ENCODE data around the gene KREMEN1.

Gene KREMEN1

DNA sequence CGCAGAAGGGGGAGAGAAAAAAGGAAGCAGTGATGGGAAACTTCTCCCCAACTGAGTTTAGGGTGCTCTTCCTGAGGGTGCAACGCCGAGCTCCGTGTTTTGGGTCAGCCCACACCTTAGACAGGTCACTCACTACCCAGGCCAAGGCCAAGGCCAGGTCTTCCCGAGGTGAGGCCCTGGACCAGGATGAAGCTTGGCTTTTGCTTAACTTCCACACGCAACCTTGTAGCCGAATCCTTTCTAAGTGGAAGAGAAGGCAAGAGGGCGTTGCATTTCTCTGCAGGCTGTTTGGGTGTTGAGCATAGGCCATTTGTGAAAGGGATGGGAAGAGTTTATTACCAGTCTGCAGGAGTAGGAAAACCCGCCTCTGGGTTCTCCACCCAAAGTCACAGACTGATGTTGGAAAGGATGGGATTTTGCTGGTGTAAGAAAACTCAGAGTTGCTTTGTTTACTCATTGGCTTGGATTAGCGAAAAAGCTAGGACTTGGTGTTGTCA lies 1.5 kb downstream of the KREMEN1 start:
- no peak for DNase-seq (ENCODE audit: low read depth in 1 of 2, low spot score in 1 of 2)
- Histone ChIP-seq H3K27me3 (ENCODE audit: insufficient read depth, poor library complexity, severe bottlenecking) (peaks cover 53% of the 10 kb centered on the region), H3K4me3 (replicated peaks; ENCODE audit: insufficient read depth, low read length) (no peak overlapping the region), H3K27ac (replicated peaks) (no peak overlapping the region)
- no peak for TF ChIP-seq GABPA (IDR thresholded peaks at IDR 0.05; ENCODE audit: low read depth)
- TF ChIP-seq POLR2AphosphoS5 (IDR thresholded peaks at IDR 0.05; ENCODE audit: low read depth): no peak
- TF ChIP-seq, protein P1, sequence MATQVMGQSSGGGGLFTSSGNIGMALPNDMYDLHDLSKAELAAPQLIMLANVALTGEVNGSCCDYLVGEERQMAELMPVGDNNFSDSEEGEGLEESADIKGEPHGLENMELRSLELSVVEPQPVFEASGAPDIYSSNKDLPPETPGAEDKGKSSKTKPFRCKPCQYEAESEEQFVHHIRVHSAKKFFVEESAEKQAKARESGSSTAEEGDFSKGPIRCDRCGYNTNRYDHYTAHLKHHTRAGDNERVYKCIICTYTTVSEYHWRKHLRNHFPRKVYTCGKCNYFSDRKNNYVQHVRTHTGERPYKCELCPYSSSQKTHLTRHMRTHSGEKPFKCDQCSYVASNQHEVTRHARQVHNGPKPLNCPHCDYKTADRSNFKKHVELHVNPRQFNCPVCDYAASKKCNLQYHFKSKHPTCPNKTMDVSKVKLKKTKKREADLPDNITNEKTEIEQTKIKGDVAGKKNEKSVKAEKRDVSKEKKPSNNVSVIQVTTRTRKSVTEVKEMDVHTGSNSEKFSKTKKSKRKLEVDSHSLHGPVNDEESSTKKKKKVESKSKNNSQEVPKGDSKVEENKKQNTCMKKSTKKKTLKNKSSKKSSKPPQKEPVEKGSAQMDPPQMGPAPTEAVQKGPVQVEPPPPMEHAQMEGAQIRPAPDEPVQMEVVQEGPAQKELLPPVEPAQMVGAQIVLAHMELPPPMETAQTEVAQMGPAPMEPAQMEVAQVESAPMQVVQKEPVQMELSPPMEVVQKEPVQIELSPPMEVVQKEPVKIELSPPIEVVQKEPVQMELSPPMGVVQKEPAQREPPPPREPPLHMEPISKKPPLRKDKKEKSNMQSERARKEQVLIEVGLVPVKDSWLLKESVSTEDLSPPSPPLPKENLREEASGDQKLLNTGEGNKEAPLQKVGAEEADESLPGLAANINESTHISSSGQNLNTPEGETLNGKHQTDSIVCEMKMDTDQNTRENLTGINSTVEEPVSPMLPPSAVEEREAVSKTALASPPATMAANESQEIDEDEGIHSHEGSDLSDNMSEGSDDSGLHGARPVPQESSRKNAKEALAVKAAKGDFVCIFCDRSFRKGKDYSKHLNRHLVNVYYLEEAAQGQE (IDR thresholded peaks at IDR 0.05; ENCODE audit: insufficient replicate concordance, low read depth): no peak
- TF ChIP-seq SPI1 (IDR thresholded peaks at IDR 0.05; ENCODE audit: borderline replicate concordance, low read depth): no peak
- TF ChIP-seq, protein P2, sequence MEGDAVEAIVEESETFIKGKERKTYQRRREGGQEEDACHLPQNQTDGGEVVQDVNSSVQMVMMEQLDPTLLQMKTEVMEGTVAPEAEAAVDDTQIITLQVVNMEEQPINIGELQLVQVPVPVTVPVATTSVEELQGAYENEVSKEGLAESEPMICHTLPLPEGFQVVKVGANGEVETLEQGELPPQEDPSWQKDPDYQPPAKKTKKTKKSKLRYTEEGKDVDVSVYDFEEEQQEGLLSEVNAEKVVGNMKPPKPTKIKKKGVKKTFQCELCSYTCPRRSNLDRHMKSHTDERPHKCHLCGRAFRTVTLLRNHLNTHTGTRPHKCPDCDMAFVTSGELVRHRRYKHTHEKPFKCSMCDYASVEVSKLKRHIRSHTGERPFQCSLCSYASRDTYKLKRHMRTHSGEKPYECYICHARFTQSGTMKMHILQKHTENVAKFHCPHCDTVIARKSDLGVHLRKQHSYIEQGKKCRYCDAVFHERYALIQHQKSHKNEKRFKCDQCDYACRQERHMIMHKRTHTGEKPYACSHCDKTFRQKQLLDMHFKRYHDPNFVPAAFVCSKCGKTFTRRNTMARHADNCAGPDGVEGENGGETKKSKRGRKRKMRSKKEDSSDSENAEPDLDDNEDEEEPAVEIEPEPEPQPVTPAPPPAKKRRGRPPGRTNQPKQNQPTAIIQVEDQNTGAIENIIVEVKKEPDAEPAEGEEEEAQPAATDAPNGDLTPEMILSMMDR (IDR thresholded peaks at IDR 0.05; ENCODE audit: insufficient read depth, low read length): no peak

DNA sequence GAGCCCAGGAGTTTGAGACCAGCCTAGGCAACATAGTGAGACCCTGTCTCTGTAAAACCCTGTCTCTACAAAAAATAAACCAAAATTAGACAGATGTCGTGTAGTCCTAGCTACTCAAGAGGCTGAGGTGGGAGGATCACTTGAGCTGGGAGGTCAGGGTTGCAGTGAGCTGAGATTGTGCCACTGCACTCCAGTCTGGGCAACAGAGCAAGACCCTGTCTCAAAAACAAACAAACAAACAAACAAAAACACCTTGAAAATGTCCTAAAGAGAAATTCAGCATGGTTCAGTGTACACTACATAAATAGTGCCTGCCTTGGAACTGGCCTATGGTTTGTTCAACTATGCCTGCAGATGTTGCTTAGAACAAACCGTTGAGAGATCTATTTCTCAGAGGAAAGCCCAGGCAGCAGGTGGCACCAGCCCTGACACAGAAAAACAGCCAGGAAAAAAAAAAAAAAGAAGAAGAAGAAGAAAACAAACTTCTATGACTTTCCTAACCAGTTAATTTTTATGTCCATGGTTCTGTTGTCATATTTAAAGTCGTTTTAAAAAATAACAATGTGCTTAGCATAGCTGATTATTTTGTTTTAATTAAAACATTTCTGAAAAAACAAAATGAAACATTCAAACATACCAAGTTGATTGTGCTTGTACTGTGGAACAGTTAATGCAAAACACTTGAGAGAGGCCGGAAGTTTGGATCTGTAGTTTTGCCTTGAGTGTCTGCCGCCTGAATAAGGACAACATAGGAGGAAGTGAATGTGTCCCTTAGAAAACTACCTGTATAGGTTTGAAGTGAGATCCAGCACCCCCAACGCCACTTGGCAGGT lies 5.4 kb downstream of the KREMEN1 start:
- Histone ChIP-seq H3K27ac (replicated peaks) (no peak overlapping the region), H3K4me3 (replicated peaks; ENCODE audit: insufficient read depth, low read length) (no peak overlapping the region), H3K27me3 (ENCODE audit: insufficient read depth, poor library complexity, severe bottlenecking) (peaks cover 24% of the 10 kb centered on the region)
- no peak for TF ChIP-seq SPI1 (IDR thresholded peaks at IDR 0.05; ENCODE audit: borderline replicate concordance, low read depth)
- TF ChIP-seq, protein P2 (IDR thresholded peaks at IDR 0.05; ENCODE audit: insufficient read depth, low read length): no peak
- no peak for TF ChIP-seq GABPA (IDR thresholded peaks at IDR 0.05; ENCODE audit: low read depth)
- TF ChIP-seq, protein P1 (IDR thresholded peaks at IDR 0.05; ENCODE audit: insufficient replicate concordance, low read depth): no peak
- no peak for TF ChIP-seq POLR2AphosphoS5 (IDR thresholded peaks at IDR 0.05; ENCODE audit: low read depth)
- DNase-seq (ENCODE audit: low read depth in 1 of 2, low spot score in 1 of 2): no peak

- H3K27me3 ChIP-seq (ENCODE audit: insufficient read depth, poor library complexity, severe bottlenecking): peaks cover 18% of the 10 kb centered on the region
- no peak for DNase-seq (ENCODE audit: low read depth in 1 of 2, low spot score in 1 of 2)
- no peak overlapping the region for H3K27ac ChIP-seq (replicated peaks)
- no peak overlapping the region for H3K4me3 ChIP-seq (replicated peaks; ENCODE audit: insufficient read depth, low read length)
- TF ChIP-seq GABPA (IDR thresholded peaks at IDR 0.05; ENCODE audit: low read depth) (no peak), SPI1 (IDR thresholded peaks at IDR 0.05; ENCODE audit: borderline replicate concordance, low read depth) (no peak)
- TF ChIP-seq, protein P1 (IDR thresholded peaks at IDR 0.05; ENCODE audit: insufficient replicate concordance, low read depth): no peak
- TF ChIP-seq, protein P2 (IDR thresholded peaks at IDR 0.05; ENCODE audit: insufficient read depth, low read length): no peak
Observed at GRCh38 chr22:29078869-29079207, 6.0 kb downstream of the KREMEN1 start.

All from HL-60 (cell line).